ENCODE results near the gene HEG1.
"Not testable (repeated sequence)": the region's sequence is repeated elsewhere in the genome, so short reads cannot be mapped to it uniquely, and the experiment has no call there.

Gene HEG1

DNA sequence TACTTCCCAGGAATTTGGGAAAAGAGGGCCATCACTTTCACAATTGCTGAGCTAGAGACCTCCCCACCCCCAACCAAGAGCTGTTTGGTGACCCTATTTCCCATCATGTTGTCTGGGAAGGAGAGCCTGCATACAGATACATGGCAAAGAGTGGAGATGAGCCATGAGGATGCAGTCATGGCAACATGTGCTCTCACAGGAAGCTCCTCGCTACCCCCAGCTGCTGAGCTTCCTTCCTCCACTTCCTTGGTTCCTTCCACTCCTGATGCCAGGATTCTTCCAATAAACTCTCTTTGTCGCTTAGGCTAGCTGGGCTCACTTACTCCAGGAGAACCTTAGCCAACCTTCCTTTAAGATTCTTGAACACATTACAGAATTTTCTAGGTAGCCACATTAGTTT is 72.9 kb downstream of the HEG1 start:
- DNase-seq = no peak

DNA sequence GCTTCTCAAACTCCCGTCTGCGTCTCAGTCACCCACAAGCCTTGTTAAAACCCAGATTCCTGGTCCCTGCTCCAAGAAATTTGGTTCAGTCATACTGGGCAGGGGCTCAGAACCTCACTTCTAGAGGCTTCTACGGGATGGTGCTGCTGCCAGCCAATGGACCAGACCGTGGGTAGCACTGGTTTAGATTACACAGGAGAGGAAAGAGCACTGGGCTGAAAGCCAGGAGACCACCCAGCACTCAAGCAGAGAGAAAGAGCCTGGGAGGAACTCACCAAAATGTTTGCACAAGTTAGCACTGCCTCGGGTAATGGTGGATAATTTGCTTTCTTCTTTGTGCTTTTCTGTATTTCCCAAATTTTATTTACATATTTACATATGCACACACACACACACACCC is 74.3 kb downstream of the HEG1 start:
- DNase-seq = no peak

DNA sequence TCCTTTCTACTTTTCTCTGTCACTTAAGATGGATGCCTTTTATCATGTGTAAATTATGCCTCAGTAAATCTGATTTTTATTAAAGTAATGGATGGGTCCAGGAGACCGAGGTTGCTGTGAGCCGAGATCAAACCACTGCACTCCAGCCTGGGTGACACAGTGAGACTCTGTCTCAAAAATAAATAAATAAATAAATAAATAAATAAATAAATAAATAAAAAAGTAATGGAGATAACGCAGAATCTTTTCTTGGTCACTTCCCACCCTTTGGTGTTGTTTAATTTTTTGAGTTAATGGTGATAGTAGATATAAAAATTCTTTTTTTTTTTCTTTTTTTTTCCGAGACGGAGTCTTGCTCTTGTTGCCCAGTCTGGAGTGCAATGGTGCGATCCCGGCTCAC is 77.2 kb downstream of the HEG1 start:
- DNase-seq = no peak

DNA sequence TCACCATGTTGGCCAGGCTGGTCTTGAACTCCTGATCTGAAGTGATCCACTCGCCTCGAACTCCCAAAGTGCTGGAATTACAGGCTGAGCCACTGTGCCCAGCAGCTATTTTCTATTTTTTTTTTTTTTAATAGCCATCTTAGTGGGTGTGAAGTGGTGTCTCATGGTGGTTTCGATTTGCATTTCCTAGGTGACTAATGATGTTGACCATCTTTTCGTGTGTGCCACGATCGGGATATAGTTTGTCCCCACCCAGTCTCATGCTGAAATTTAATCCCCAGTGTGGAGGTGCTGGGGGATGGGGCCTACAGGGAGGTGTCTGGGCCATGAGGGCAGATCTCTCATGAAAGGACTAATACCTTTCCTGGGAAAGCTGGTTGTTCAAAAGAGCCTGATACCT is 79.4 kb downstream of the HEG1 start:
- no peak for DNase-seq

DNA sequence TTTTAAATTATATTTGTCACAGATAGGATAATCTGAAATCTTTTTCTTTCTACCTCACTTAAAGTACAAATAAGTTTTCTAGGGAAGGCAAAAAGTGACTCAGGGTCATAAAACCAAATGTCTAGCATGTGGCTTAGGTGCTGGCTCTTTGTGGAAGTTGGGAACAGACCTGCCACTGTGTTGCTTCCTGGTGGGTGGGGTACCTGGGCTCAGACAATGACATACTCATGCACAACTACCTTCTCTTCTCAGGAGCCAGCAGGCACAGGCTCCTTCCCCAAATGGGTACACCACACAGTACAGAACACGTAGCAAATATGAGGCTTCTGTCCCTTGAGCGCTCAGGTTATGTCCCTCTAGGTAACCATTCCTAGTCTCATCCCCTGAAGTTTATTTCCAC is 81.1 kb downstream of the HEG1 start:
- no peak for DNase-seq

DNA sequence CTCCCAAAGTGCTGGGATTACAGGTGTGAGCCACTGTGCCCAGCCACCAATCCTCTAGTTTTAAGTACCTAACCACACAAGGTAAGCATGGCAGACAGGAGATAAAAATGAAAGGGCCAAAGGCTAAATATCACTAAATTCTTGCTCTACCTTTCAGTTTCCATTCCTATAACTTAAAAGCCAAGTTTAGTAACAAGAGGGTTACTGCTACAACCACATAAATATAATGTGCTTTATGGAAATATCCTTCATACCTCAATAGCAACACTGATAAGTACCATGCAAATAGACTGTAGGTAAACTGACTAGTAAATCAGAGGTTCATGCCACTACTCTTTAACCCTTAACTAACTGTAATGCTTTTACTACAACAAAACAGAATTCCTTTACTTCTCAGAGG is 82.5 kb downstream of the HEG1 start:
- DNase-seq = no peak

DNA sequence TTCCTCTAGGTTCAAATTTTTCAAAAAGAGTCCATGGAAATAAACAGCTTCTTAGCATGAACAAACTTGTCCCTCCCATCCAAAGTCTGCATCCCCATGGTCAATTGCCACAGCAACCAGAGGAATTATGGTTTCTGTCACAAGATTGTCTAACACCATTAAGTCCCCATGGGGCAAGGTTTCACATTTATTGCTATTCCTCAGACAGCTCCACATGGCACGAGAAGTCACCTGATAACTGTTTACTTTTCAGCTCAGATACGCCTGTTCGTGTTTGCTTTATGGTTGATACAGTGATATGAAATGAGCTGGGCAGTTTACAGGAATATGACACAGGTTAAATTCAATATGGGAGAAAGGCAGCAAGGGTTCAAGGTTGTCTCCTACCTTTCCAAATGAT is 83.3 kb downstream of the HEG1 start:
- DNase-seq = no peak

DNA sequence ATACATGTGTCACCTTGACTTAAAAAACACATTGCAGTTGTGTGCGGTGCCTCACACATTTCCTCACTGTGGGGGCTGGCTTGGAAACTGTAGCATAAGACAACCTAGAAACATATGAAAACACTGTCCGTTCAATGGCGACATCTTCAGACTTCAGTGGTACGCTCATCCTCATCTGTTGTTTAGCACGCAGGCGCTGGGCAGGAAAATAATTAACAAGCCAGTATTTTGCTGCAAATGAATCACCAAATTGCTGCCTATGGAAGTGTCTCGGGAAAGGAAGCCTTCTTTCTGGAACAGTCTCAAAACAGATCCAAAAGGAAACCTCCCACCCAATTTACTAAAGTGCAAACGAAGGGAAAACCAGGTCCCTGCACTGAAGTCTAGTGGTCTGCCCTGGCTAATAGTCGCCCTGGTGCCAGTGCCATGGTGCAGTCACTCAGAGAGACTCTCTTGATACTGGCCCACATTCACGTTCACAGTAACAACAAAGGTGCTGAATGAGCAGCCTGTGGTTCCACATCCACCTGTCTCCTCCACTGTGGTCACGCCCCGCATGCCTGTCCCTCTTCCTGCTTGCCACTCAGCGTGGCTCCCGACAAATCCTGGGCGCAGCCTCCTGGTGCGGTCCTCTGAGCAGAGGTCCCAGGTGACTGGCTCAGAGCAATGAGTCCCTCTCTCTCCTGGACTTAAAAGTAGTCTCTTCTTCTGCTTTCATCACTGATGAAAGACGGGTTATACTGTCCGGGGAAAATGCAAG is 85.7 kb downstream of the HEG1 start:
- no peak for DNase-seq

DNA sequence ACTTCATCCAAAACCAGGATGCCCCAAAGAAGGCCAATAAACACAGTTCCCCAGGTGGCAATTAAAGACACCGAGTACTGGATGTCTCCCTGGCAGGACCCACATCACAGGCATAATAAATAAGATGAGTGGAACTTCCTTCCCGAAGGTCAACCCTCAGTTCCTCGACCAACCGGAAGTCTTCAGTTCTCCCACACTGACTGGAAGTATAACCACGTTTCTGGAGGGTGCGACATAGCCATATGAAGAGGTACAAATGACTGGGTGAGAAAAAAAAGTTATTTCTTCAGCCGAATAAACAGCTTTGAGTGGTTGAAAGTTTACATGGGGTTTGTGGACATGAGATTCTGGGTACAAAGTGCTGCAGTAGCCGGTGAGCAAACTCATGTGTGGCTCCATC is 86.6 kb downstream of the HEG1 start:
- no peak for DNase-seq

DNA sequence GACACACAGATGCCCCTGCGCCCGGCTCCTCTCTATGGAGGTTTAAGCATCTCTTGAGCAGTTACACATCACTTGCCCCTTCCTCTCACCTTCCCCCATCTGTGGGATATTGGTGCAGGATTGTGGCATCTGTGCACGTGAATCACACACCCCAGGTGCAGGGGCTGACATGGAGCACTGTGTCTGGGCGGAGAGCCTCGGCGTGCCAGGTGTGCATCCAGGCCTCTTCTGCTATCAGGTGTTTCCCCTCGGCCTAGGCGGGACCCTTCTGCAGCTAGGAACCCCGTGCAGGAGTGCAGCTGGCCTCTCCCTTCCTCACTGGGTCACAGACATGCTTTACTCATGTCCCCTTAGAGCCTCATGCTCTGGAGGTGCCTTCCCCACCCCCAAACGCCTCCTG is 87.8 kb downstream of the HEG1 start:
- no peak for DNase-seq

DNA sequence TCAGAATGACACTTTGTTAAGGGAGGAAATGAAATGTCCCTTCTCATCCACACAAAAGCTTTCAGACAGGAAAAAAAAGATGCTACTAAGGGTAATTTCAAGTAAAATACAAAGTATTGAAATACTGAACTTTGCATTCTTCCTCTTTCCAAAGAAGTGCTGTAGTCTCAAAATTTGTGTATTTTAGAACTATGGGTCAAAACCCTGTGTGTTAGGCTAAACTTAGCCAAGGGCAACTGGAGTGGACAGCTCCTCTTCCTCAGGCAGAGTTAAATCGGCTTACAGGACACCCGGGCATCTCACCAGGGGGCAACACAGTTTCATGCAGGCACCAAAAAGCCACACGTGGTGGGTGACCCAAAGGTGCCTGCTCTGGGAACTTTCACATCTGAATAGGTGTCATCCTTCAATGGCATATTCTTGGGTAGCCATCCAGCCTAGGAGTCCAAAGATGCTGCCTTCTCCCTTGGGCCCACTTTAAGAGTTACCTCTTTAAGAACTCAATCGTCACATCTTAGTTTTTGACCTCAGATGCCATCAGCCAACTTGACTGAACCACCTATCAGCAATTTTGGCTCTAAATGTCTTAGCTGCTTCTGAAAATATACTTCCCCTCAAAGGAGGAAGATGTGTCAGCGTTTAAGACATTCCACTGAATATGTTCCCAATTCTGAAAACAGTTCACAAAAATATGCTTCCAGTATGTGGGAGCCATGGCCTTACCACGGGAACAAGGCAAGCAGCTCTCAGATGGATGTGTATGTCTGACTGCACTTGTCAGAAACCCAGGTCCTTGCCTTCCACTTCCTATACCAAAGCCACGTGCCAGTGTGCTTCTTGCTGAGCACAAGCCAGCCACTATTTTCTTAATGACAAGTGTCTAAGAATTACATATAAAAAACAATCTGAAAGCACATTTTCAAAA is 89.0 kb downstream of the HEG1 start:
- no peak for DNase-seq

DNA sequence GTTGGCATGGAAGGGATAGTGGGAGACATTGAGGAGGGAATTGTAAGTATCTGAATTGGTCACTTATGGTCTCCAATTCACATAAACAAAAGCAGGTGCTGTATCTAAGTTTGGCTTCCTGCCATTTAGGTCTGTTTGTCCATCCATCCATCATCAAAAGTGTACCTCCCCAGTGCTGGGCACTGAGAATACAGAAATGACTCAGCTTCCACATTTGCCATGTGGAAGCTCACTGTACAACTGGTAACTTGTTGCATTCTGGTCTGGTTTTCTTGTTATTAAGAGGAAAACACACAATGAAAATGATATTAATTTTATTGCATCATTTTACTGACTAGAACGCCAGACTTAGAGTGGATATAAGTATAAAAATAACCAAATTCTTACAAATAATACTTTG is 90.4 kb downstream of the HEG1 start:
- DNase-seq = no peak

DNA sequence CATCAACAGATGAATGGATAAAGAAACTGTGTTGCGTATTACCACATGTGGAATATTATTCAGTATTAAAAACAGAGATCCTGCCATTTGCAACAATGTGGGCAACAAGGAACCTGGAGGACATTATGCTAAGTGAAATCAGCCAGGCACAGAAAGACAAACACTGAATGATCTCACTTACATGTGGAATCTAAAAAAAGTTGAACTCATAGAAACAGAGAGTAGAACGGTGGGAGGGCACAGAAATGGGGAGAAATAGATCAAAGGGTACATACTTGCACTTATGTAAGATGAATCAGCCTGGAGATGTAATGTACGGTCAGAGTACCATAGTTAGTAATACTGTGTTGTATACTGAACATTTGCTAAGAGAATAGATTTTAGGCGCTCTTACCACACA is 91.4 kb downstream of the HEG1 start:
- no peak for DNase-seq

DNA sequence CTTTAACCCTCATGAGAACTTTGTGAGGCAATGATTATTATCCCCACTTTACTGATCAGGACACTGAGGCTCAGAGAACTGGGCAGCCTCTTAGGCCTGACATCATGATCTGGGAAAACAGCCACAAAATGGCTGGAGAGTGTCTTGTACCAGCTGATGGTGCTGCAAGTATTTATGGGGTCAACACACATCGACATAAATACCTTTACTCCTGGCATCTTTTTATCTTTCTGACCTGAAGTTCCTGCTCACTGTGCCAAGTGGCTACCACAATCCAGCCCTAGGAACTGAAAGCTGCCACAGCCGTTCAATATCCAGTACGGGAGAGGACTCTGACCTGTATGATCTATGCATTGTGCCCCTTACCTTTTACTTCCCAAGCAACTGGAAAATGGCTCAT is 92.0 kb downstream of the HEG1 start:
- no peak for DNase-seq

DNA sequence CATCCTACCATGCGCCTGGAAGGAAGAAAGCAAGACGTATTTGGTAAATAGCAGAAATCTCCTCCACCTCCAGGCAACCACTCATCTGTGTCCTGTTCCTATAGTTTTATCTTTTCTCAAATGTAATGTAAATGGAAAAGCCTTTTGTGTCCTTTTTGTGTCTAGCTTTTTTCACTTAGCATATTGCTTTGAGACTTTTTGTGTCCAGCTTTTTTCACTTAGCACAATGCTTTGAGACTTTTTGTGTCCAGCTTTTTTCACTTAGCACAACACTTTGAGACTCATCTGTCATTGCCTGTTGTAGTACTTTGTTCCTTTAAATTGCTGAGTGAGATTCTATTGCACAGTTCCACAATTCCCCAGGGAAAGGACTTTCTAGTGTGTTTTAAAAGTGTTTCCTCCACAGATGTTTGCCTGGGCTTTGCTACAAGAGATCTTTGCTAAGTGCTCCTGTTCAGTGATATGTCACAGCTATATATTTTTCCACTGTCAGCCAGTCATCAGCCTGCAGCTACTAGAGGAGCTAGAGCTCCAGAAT is 93.3 kb downstream of the HEG1 start:
- no peak for DNase-seq

DNA sequence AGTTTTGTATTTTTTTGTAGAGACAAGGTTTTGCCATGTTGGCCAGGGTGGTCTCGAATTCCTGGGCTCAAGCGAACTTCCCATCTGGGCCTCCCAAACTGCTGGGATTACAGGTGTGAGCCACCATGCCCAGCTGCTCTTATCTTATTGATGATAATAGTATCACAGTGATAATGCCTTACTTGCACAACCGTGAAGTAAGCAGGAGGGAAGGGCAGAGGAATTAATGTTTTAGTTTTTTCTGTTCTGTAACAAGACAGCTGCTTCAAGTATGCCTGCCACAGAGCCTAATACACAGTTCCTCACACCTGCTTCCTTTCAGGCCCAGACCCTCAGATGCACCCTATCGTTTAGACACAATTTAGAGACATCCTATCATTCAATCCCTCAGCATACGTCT is 95.1 kb downstream of the HEG1 start:
- no peak for DNase-seq

DNA sequence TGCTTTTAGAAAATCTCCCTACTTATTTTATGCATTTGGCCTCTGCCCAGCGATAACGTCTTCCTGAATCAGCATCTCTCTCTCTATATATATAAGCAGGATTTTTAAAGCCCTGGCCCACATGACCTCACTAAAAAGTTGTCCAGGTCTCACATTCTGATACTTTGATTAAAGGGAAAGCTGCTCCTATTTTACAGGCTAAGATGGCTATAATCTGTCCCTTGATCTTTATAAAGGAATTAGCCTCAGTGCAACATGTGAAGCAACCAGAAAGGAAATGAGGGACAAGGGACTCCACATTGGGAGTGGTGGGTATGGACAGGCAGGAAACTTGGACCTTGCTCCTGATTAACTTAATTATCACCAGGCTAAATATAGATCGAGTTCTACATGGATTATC is 95.7 kb downstream of the HEG1 start:
- no peak for DNase-seq

DNA sequence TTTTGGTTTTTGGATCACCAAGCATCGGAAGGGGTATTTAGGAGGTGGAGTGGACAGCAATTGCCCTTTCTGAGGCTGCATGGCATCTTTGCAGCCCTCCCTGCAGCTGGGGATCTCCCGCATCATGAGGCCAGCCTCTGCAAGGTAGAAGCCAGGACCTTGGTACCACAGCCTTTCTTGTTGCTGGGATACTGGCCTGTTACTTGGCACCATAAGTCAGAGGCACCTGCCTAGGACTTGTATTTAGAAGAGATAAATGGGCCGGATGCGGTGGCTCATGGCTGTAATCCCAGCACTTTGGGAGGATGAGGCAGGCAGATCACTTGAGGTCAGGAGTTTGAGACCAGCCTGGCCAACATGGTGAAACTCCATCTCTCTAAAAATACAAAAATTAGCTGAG is 97.8 kb downstream of the HEG1 start:
- not testable (repeated sequence) for DNase-seq

DNA sequence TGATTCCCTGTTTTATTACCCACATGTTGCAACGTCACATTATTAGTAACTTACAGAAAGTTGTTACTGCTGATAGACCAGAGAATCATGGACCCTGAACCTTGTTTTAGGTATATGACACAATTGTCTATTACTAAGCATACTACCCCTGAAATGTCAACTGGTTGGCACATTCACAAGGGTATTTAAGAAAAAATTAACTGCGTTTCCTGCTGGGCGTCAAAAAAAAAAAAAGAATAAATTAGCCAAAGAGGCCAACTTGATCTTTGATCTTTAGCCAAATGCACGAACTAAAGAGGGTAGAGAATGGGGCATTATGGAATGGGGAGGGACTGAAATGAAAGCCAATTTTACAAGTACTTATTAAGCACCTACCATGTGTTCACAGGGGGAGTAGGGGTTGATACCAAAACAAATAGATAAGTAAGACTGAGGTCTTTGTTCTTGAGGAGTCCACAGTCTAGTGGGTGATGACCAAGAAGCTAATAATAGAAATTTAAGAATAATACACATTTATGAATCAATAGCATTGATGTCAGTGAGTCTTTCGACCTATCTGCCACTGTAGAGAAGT is 103.4 kb downstream of the HEG1 start:
- no peak for DNase-seq

DNA sequence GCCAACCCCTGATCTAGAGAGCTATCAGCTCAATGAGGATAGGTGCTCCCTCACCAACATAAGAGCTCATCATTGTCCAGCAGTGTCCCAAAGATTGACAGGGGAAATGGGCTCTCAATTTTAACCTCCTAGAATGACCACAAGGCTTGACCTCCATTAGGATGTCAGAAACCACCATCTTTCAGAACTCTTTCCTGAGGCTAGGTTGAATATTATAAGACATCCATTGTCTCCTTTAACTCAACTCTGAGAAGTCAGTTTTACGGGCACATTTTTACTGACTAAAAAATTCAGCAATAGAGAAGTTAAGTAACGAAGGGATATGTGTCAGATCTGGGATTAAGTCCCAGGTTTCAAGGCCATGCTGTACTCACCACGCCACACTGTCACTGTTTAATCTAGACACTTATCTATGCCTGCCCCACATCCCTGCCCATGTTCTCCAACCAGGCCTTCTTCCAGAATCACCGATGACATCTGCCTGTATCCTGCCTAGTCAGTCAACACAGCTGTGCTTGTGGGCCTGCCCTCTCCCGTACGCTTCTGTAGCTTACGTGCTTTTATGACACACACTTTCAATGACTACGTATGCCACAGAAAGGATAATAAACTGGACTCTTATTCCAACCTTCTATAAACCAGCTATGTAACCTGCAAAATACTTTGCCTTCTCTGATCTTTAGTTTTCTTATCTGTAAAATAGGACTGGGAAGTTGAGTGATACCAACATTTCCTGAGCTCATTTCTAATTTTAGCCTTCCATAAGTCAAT is 104.1 kb downstream of the HEG1 start:
- peak; percentile 27 for DNase-seq

DNA sequence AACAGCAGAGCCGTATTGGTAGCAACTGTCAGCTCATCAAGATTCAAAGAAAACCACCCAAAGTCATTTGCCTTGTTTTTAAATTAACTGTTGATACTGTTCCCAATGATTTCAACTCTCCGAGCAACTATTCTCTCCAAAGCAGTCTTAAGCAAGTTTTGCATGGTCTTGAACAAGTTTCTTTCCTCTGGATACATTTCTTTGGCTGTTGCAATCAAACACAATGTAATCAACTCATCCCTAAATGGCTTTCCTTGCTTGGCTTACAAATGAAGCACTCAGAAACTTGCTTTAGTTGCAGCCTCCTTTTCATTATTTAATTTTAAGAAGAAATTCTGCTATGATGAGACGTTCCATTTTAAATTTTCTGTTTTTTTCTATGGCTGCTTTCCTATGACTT is 105.8 kb downstream of the HEG1 start:
- no peak for DNase-seq

DNA sequence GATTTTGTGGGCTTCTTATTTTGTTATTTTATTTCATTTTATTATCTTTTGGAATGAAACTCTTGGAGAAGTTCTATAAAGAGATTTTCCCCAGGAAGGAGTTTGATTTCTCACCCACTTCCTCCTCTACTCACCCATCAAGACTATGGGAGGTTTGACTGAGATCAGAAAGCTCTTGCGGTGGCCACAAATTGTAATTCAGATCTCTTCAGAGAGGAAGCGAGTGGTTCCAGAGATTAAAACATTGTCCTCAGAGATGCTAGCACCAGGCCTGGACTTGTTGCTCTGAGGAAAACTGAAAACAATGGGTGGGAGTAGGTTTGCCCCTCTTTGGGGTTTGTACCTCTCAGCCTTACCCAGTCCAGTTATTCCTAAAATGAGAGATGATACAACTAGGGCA is 113.2 kb downstream of the HEG1 start:
- no peak for DNase-seq

DNA sequence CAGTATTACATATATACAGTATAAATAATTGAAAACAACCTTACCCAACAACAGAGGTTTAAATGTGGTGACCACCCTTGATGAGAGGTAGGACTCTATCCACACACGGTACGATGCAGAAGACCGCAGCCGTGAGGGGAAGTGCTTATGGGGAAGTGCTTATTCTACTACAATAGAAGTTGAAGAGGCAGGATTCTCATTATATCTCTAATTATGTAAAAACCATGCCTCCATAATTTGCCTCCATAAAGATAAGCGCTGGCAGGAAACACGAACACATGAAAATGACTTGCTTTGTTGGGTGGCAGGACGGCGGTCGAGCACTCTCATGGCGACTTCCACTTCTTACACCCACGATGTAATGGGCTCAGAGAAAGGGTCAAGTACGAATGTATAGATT is 114.0 kb downstream of the HEG1 start:
- DNase-seq = no peak

All from NCI-H1092 (cell line).